HEK293 (cell line): ENCODE data around the gene MDFI.
A peak's percentile ranks its signal among the peaks of the same experiment; 100 is the strongest.

Source experiments
- CTCF ChIA-PET: fragments of 350-600 bp; formaldehyde crosslinking; extraction: SDS; loops from one replicate; lab custom pipeline; 2021; ENCODE audit warnings: antibody characterized with exemption; lab: Yijun Ruan, JAX
- POLR2A ChIA-PET: fragments of 300-600 bp; formaldehyde crosslinking; extraction: SDS; loops from one replicate; lab custom pipeline; 2020; ENCODE audit warnings: antibody characterized with exemption, inconsistent platforms; lab: Yijun Ruan, JAX
- H3K27ac ChIP-seq: fragments of 200-500 bp; sonication (Bioruptor generic); 2 replicates; pipeline ENCODE4 v1.5.1; 2014; ENCODE audit warnings: low read depth, low read length, control low read depth, inconsistent platforms; ENCODE audit errors: extremely low read depth
- H3K36me3 ChIP-seq, 2 experiments: fragments of 200-500 bp in 1 of 2; sonication (Bioruptor generic) in 1 of 2; 1 replicate in 1 of 2; 2 replicates in 1 of 2; pipeline ENCODE4 v1.5.1; 2014 to 2017; ENCODE audit warnings: inconsistent platforms in 2 of 2, low read length in 2 of 2; ENCODE audit not compliant: control insufficient read depth in 2 of 2, insufficient read depth in 1 of 2
- H3K4me1 ChIP-seq: fragments of 200-500 bp; sonication (Bioruptor generic); 2 replicates; pipeline ENCODE4 v1.5.1; 2014; ENCODE audit warnings: mild to moderate bottlenecking, low read length, inconsistent platforms; ENCODE audit not compliant: control insufficient read depth, insufficient read depth
- H3K4me3 ChIP-seq: 2 replicates; pipeline ENCODE4 v1.5.1; 2011; ENCODE audit warnings: low read depth, mild to moderate bottlenecking, control low read depth, low read length, moderate library complexity
- H3K9me3 ChIP-seq: fragments of 200-500 bp; sonication (Bioruptor generic); 2 replicates; pipeline ENCODE4 v1.5.1; 2014; ENCODE audit warnings: low read depth, low read length, inconsistent platforms; ENCODE audit not compliant: control insufficient read depth, insufficient read depth
- BCL11A ChIP-seq: fragments of 450-650 bp; formaldehyde crosslinking; IDR thresholded peaks from 2 replicates; pipeline ENCODE4 v1.5.1; 2016; ENCODE audit warnings: low read depth, missing biosample characterization, missing genetic modification characterization
- BCL11B ChIP-seq: fragments of 450-650 bp; formaldehyde crosslinking; IDR thresholded peaks from 2 replicates; pipeline ENCODE4 v1.5.1; 2016; ENCODE audit warnings: low read depth, missing biosample characterization, missing genetic modification characterization
- EGR2 ChIP-seq: fragments of 450-650 bp; formaldehyde crosslinking; IDR thresholded peaks from 2 replicates; pipeline ENCODE4 v1.5.1; 2016; ENCODE audit warnings: low read depth, missing biosample characterization, missing genetic modification characterization
- FEZF1 ChIP-seq: fragments of 450-650 bp; formaldehyde crosslinking; IDR thresholded peaks from 2 replicates; pipeline ENCODE4 v1.5.1; 2016; ENCODE audit warnings: missing biosample characterization, missing genetic modification characterization
- HOXC10 ChIP-seq: sonication (generic); formaldehyde crosslinking; IDR thresholded peaks from 2 replicates; pipeline ENCODE4 v1.8.1; 2023; ENCODE audit warnings: mild to moderate bottlenecking, missing genetic modification reagents
- SCRT2 ChIP-seq: fragments of 450-650 bp; formaldehyde crosslinking; IDR thresholded peaks from 2 replicates; pipeline ENCODE4 v1.5.1; 2016; ENCODE audit warnings: missing biosample characterization, missing genetic modification characterization
- ZFHX2 ChIP-seq: fragments of 450-650 bp; formaldehyde crosslinking; conservative IDR thresholded peaks from 2 replicates; pipeline ENCODE4 v1.5.1; 2016; ENCODE audit warnings: missing biosample characterization, missing genetic modification characterization
- ZNF132 ChIP-seq: fragments of 450-650 bp; formaldehyde crosslinking; IDR thresholded peaks from 2 replicates; pipeline ENCODE4 v1.5.1; 2017; ENCODE audit warnings: missing biosample characterization, missing genetic modification characterization, borderline replicate concordance
- ZNF138 ChIP-seq: fragments of 450-650 bp; formaldehyde crosslinking; IDR thresholded peaks from 2 replicates; pipeline ENCODE4 v1.5.1; 2016; ENCODE audit warnings: missing biosample characterization, missing genetic modification characterization, borderline replicate concordance
- ZNF140 ChIP-seq: fragments of 450-650 bp; formaldehyde crosslinking; IDR thresholded peaks from 2 replicates; pipeline ENCODE4 v1.5.1; 2016; ENCODE audit warnings: missing biosample characterization, missing genetic modification characterization
- ZNF157 ChIP-seq: fragments of 450-650 bp; formaldehyde crosslinking; IDR thresholded peaks from 2 replicates; pipeline ENCODE4 v1.5.1; 2016; ENCODE audit warnings: missing biosample characterization, missing genetic modification characterization
- ZNF24 ChIP-seq: fragments of 450-650 bp; formaldehyde crosslinking; IDR thresholded peaks from 2 replicates; pipeline ENCODE4 v1.5.1; 2016; ENCODE audit warnings: missing biosample characterization, missing genetic modification characterization
- ZNF394 ChIP-seq: fragments of 450-650 bp; formaldehyde crosslinking; IDR thresholded peaks from 2 replicates; pipeline ENCODE4 v1.5.1; 2016; ENCODE audit warnings: missing biosample characterization, missing genetic modification characterization, mild to moderate bottlenecking, moderate library complexity, borderline replicate concordance
- ZNF501 ChIP-seq: fragments of 450-650 bp; formaldehyde crosslinking; IDR thresholded peaks from 2 replicates; pipeline ENCODE4 v1.5.1; 2016; ENCODE audit warnings: missing biosample characterization, missing genetic modification characterization
- ZNF580 ChIP-seq: fragments of 450-650 bp; formaldehyde crosslinking; IDR thresholded peaks from 2 replicates; pipeline ENCODE4 v1.5.1; 2016; ENCODE audit warnings: missing biosample characterization, missing genetic modification characterization
- ZNF768 ChIP-seq: fragments of 450-650 bp; formaldehyde crosslinking; IDR thresholded peaks from 2 replicates; pipeline ENCODE4 v1.5.1; 2018; ENCODE audit warnings: missing biosample characterization, mild to moderate bottlenecking, missing genetic modification characterization
- ZXDB ChIP-seq: fragments of 450-650 bp; formaldehyde crosslinking; IDR thresholded peaks from 2 replicates; pipeline ENCODE4 v1.5.1; 2016; ENCODE audit warnings: missing biosample characterization, missing genetic modification characterization

The MDFI gene

GRCh38 chr6:41674231-41675000 lies 36.1 kb downstream of the MDFI start:
- Histone ChIP-seq H3K36me3 (no peaks in the 10 kb centered on the region), H3K9me3 (no peaks in the 10 kb centered on the region), H3K27ac (no peak overlapping the region), H3K4me1 (no peaks in the 10 kb centered on the region), H3K4me3 (no peak overlapping the region)
- TF ChIP-seq ZNF580 (tag by site-specific recombination) (no peak), ZFHX2 (peak; percentile 31; the same call in 1 of the 2 replicates), EGR2 (tag by site-specific recombination) (peak; percentile 70), FEZF1 (tag by site-specific recombination) (no peak), ZNF132 (tag by site-specific recombination) (no peak), BCL11B (no peak), ZNF140 (tag by site-specific recombination) (no peak), ZNF157 (no peak)
- ChIA-PET CTCF (interaction anchor here (0.9 to 2.1 kb wide), 7 partner anchors 9 to 306 kb away, joined by 3 to 14 read pairs (median 6); no protein-coding TSS in a partner anchor), POLR2A (no interaction called here)

- TF ChIP-seq ZNF24 (tag by site-specific recombination) (no peak), SCRT2 (tag by site-specific recombination) (peak; percentile 90), ZFHX2 (peak; percentile 37), EGR2 (tag by site-specific recombination) (peak; percentile 38; the same call in 1 of the 2 replicates), ZXDB (tag by site-specific recombination) (no peak)
- no peaks in the 10 kb centered on the region for H3K4me1 ChIP-seq
- no peak overlapping the region for H3K4me3 ChIP-seq
- H3K36me3 ChIP-seq: no peaks in the 10 kb centered on the region
- CTCF ChIA-PET: interaction anchor here (0.9 to 2.1 kb wide), 3 partner anchors 58 to 307 kb away, joined by 3 to 13 read pairs (median 3); no protein-coding TSS in a partner anchor
- H3K9me3 ChIP-seq: no peaks in the 10 kb centered on the region
- no peak overlapping the region for H3K27ac ChIP-seq
- POLR2A ChIA-PET: no interaction called here
Observed at GRCh38 chr6:41675176-41675775, 37.0 kb downstream of the MDFI start.

GRCh38 chr6:41675992-41676391 lies 37.7 kb downstream of the MDFI start:
- POLR2A ChIA-PET: no interaction called here
- no peak overlapping the region for H3K27ac ChIP-seq
- TF ChIP-seq ZNF768 (tag by site-specific recombination): peak; percentile 90
- no peak for TF ChIP-seq ZNF394 (tag by site-specific recombination)
- TF ChIP-seq, all 188 proteins: peak for 1
- Histone ChIP-seq H3K4me3 (no peak overlapping the region), H3K9me3 (no peaks in the 10 kb centered on the region), H3K4me1 (no peaks in the 10 kb centered on the region), H3K36me3 (no peaks in the 10 kb centered on the region)
- CTCF ChIA-PET: interaction anchor here (2.1 kb wide), 1 partner anchor 308 kb away, joined by 13 read pairs; no protein-coding TSS in a partner anchor

GRCh38 chr6:41676431-41676830 lies 38.2 kb downstream of the MDFI start:
- TF ChIP-seq HOXC10 (CRISPR knock-in tag) (no peak), ZNF138 (tag by site-specific recombination) (no peak), BCL11A (tag by site-specific recombination) (no peak), ZNF501 (tag by site-specific recombination) (no peak)
- no peaks in the 10 kb centered on the region for H3K9me3 ChIP-seq
- POLR2A ChIA-PET: no interaction called here
- no peaks in the 10 kb centered on the region for H3K4me1 ChIP-seq
- H3K4me3 ChIP-seq: no peak overlapping the region
- CTCF ChIA-PET: interaction anchor here (2.1 kb wide), 1 partner anchor 308 kb away, joined by 13 read pairs; no protein-coding TSS in a partner anchor
- no peak overlapping the region for H3K27ac ChIP-seq
- no peaks in the 10 kb centered on the region for H3K36me3 ChIP-seq
